SK-MEL-5 (cell line): ENCODE data around the gene MINDY4. TPM values are rescaled to one million over a fixed set of nuclear protein-coding genes. Genes with fewer than 3 reads are reported as not detected.

ENCODE experiments used
- DNase-seq: peaks from one replicate; pipeline ENCODE4 v3.0.0-alpha.2; 2016; ENCODE audit warnings: low read depth, low spot score
- in situ Hi-C: cut with HindIII; loops from 2 replicates; pipeline ENCODE4 v1.10.0; 2016; ENCODE audit warnings: low sequenced_read_pairs, high pct_unique_total_duplicates, low pct_unique_long_range_greater_than_20kb
- total RNA-seq: library from RNA; depleted of rRNA; stranded (reverse); fragments of >200 nt; shearing (Covaris generic); gene quantifications from 2 replicates; pipeline ENCODE4 v1.2.3, GENCODE V29; 2014; rRNA removed

Gene MINDY4
- total RNA-seq, 1 experiment from 2014 or later, result 5.2 TPM

DNA sequence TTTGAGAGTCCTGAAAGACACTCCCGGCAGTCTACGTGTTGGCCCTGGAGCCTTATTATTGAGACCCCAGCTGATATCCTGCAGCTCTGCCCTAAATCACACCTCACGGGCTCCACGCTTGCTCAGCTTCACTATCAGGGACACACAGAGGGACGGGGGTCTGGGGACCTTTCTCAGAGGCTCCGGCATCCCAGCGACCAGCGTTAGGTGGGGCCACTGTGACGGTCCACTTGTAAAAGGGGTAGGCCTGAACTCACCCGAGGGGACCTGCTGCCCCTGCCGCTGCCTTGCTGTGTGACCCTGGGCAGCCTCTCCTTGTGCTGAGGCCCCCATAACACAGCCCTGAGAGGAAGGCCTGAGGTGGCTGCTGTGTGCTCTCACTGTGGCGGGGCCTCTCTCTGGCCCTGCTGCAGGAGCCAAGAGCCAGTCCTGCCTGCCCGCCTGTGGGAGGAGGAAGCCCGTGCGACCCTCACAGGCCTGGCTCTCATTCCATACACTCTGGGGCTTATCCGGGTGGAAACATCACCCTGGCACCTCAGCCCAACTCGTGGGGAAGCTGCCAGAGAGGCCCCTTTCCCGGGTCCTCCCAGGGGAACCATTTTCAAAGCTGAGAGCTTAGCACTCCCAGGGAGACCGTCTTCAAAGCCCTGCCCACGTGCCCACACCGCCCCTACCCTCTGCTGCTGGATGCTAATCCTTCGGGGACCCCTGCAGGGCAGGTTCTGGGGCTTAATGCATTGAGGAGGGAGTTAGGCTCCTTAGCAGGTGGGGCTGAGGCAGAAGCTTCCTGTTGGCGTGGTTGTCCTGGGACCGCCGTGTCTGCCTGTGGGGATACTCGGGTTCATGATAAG, 162.1 kb downstream of the MINDY4 start:
- in situ Hi-C loops, result no loop called here
- DNase-seq, result no peak

GRCh38 chr7:30934225-30934624, 163.0 kb downstream of the MINDY4 start:
- in situ Hi-C loops, result no loop called here
- no peak for DNase-seq

DNA sequence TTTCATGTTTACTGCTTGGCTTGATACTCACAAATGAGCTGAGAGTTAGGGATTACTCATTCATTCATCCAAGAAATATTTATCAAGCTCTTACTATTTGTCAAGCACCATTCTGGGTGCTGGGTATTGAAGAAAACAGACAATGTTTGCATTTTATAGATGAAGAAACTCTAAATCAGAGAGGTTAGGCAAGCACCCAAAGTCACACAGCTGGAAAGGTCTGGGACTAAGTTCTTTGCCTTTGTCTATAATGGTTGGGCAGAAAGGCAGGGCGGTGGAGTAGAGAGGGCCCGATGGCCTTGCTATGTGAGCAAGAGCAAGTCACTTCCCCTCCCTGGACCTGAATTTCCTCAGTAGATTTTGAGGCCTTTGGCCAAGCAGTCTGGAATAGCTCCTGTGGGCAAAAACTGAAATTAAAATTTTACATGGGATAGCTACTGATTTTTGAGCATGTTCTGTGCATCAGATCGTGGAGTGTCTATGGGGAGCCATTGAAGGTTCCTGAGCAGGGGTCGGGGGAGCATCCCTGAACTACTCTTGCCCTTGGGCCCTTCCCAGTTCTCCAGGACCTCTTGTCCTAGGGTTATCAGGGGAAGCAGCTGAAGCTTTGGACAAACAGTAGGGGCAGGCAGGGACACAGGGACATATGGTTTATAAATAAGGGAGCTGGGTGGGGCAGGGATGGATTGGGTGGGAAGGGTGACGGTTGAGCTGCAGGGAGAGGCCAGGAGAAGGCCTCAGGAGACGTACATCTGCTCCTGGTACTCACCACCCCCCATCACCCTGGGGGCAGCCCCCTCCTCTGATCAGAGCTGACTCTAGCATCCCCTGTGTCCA, 163.7 kb downstream of the MINDY4 start:
- no peak for DNase-seq
- in situ Hi-C loops, result no loop called here

DNA sequence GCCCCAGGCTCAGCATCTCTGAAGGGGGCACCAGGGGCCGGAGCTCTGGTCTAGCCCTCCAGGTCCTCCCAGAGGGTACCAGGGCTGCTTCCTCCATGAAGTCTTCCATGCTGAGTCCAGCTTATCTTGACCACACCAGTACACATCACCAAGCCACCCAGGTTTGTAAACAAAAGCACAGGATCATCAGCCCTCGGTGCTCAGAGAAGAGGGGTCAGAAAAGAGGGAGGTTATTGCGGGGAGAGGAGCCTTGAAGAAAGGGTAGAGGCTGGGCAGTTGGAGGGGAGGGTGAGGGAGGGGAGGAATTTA, 164.3 kb downstream of the MINDY4 start:
- in situ Hi-C loops, result no loop called here
- DNase-seq, result no peak

DNA sequence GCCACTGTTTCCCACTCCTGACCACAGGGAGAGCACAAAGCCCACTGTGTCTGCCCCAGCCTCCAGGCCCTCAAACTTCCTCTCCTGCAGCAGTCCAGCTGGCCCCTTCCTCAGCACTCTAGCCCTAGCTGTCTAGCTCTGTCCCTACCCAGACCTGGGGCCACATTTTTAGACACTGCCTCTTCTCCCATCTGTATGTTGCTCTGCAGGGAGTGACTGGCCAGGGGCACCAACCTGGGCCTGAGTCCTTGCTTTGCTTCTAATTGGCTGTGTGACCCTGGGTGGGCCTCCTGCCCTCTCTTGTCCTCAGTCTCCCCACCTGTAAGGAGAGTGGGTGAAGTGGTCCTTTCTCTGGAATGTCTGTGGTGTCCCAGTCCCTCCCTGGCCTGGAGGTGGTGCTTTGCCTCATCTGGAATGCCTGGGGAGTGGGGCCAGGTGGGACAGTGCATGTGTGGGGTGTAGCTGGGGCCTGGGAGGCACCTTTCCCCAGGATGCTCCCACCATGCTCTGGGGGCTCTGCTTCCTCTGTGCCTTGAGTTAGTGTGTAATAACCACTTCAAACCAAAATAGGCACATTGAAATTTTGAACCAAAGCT, 165.5 kb downstream of the MINDY4 start:
- peak; percentile 36 for DNase-seq
- in situ Hi-C loops, result no loop called here

GRCh38 chr7:30937416-30937815, 166.2 kb downstream of the MINDY4 start:
- in situ Hi-C loops, result no loop called here
- peak; percentile 36 for DNase-seq

- in situ Hi-C loops, result no loop called here
- peak; percentile 88 for DNase-seq
Measured at GRCh38 chr7:30938435-30939316, 167.5 kb downstream of the MINDY4 start.

DNA sequence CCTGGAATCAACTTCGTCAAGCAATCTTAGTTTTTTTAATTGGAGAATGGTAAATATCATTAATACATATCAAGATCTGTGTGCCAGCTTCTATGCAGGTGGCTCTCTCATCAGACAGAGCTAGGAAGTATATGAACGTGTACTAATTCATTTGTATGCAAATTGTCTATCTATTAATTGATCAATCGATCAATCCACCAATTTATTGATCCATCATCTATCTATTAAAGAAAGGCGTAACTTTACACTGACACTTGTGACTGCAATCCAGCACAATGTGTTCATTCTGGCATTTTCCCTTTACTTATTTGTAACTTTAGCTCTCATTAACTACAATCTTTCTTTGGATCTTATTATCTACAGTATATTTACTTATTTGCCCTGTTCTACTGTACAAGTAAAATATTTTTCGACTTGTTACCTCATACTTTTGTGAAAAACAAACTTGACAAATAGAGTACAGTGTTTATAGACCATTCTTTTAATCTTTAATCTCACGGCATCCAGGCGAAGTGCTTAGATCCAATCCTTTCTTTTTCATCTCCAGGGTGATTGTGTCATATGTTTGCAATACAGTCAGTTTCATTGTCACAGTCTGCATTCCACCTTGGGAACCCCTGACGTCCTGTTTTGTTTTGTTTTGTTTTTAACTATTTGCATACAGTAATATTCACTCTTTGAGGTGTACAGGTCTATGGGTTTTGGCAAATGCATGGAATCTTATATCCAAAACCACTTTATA, 170.5 kb downstream of the MINDY4 start:
- DNase-seq, result no peak
- in situ Hi-C loops, result no loop called here

Other genes starting within 250 kb of the MINDY4 start
- 290 and 301 TPM in 2 replicates for gene GARS1, start 176.5 kb upstream of the MINDY4 start, total RNA-seq
- gene CRHR2, start 89.0 kb upstream of the MINDY4 start, total RNA-seq, result not detected in 2 replicates
- gene INMT, start 19.3 kb upstream of the MINDY4 start, total RNA-seq, result not detected in 2 replicates
- 0.03 and 0.08 TPM in 2 replicates for gene AQP1, start 140.4 kb downstream of the MINDY4 start, total RNA-seq
- not detected in 2 replicates for gene GHRHR, start 192.5 kb downstream of the MINDY4 start, total RNA-seq